Epithelial cell of alveolus of lung (primary cell): ENCODE data around the gene ATXN2L. TPM values are rescaled to one million over a fixed set of nuclear protein-coding genes. Genes with fewer than 3 reads are reported as not detected.

Experiments used
- total RNA-seq: library from RNA; depleted of rRNA; stranded (reverse); fragments of >200 nt; gene quantifications from 2 replicates; pipeline ENCODE4 v1.2.1, GENCODE V29; 2015

Gene ATXN2L, protein sequence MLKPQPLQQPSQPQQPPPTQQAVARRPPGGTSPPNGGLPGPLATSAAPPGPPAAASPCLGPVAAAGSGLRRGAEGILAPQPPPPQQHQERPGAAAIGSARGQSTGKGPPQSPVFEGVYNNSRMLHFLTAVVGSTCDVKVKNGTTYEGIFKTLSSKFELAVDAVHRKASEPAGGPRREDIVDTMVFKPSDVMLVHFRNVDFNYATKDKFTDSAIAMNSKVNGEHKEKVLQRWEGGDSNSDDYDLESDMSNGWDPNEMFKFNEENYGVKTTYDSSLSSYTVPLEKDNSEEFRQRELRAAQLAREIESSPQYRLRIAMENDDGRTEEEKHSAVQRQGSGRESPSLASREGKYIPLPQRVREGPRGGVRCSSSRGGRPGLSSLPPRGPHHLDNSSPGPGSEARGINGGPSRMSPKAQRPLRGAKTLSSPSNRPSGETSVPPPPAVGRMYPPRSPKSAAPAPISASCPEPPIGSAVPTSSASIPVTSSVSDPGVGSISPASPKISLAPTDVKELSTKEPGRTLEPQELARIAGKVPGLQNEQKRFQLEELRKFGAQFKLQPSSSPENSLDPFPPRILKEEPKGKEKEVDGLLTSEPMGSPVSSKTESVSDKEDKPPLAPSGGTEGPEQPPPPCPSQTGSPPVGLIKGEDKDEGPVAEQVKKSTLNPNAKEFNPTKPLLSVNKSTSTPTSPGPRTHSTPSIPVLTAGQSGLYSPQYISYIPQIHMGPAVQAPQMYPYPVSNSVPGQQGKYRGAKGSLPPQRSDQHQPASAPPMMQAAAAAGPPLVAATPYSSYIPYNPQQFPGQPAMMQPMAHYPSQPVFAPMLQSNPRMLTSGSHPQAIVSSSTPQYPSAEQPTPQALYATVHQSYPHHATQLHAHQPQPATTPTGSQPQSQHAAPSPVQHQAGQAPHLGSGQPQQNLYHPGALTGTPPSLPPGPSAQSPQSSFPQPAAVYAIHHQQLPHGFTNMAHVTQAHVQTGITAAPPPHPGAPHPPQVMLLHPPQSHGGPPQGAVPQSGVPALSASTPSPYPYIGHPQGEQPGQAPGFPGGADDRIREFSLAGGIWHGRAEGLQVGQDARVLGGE
- total RNA-seq = 79.3 and 130 TPM in 2 replicates

DNA sequence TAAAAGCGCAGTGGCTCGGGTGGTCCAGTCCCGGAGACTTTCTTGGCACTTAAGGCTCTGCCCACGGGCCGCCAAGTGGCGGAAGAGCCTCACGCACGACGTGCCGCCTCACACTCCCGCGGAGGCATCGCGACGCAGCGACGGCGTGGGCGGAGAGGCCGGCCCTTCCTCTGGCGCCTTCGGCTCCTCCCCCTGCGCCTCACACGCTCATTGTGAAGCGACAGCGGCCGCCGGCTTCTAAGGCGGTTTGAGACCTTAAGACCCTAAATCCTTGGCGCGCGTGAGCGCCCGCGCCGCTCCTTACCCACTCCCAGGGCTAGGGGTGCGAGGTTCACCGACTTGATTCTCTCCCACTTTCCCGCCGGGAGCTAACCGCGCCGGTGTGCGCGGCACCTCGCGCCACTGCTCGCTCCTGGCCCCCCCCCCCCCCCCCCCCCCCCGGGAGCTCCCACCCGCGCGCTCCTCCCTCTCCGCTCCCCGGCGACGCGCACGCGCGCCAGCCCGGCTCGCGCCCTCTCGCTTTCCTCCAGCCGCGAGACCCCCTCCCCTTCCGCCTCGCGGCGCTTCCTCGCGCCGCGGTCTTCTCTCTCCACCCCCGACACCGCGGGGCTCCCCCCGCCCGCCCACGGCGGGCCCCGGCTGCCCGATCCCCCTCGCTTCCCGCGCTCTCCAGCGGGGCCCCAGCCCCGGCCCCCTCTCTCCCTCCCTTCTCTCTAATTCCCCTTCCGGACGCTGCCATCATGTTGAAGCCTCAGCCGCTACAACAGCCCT is at the start of gene ATXN2L:
ATXN2L (plus strand) TSS at position 480 of the 771 bp plus-strand sequence; CDS start at position 741, 261 bp downstream.

DNA sequence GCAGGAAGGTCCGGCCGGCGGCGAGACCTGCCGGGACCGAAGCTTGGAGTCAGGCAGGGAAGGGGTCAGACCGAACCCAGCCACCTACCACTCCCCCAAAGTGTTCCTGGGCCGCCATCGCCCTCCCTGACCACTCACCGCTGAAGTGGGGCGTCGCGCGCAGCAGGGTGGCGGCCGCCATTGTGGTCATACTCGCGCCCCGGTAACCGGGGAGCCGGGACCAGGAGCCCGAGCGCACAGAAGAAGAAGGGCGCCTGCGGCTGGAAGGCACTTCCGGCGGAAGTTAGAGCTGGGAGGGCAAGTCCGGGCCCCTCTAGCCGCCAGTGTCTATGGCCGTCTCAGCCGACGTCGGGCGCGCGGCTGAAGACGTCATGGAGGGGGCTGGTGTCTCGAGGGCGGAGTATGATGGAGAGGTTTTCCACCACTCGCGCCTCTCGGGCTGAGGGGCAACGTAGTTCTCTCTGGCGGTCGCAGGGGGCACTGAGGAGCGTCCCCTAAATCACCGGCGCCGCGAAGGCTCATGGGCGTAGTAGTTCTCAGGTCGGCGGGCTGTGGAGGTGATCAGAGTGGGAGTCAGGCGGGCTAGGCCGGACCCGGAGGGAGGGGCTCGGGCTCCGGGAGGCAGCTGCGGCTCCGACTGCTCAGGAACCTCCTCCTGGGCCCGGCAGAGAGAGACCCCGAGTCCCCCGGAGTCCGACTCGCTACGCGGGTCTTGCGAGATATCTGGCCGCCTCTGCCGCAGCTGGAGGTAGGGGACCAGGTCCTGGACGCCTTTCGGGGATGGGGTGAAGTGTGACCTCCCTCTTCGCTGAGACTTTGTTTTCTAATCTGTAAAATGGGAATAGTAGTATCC is 23.5 kb downstream of the ATXN2L start, which contains the start of gene TUFM:
TUFM (minus strand) TSS at position 269 of the 853 bp plus-strand sequence; CDS start at position 190, 79 bp downstream.

DNA sequence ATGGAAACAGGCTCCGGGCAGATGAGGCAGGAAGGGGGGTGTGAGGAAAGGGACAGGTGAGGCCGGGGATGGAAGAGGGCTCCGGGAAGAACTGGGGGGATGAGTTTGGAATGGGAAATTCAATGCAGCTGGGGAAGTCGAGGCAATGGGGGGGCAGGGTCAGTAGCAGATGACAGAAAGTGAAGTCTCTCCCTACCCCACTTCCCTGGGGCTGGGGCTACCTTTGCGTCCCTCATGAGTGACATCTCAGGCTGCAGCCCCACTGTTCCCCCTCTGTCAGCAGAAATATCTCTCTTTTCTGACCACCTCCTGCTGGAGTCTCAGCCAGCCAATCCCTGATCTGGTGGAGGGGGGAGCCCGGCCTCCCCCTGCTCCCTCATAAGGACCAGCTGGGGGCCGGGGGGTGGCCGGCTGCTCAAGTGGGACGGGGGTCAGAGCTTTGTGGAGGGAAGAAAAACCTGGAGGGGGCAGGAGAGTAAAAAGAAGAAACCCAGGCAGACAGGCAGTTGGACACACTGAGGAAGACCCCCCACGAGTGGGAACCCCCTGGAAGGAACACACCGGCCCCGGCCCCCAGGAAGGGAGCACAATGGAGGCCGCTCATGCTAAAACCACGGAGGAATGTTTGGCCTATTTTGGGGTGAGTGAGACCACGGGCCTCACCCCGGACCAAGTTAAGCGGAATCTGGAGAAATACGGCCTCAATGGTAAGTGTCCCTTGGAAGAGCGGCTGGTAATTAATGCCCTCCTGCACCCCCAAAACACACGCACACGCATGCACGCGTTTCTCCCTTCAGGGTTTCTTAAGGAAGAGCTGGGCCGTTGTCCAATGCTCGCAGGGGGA is 55.5 kb downstream of the ATXN2L start, which contains the start of gene ATP2A1:
ATP2A1 (plus strand) TSS at position 406 of the 844 bp plus-strand sequence; CDS start at position 590, 184 bp downstream.

Other genes with a start within 250 kb of the ATXN2L start
- 0.52 and 0.72 TPM in 2 replicates for gene SULT1A2, start 225.9 kb upstream of the ATXN2L start, total RNA-seq
- gene SULT1A1, start 213.0 kb upstream of the ATXN2L start, total RNA-seq = 0.96 and 3.6 TPM in 2 replicates
- gene NPIPB8, start 184.9 kb upstream of the ATXN2L start, total RNA-seq = not detected in 2 replicates
- 171 and 244 TPM in 2 replicates for gene EIF3C, start 111.5 kb upstream of the ATXN2L start, total RNA-seq
- 0.24 TPM in 1 of 2 replicates, not detected in the other for gene NPIPB9, start 71.2 kb upstream of the ATXN2L start, total RNA-seq
- gene TUFM, start 23.3 kb downstream of the ATXN2L start, total RNA-seq = 157 and 179 TPM in 2 replicates
- gene SH2B1, start 40.8 kb downstream of the ATXN2L start, total RNA-seq = 17.7 and 37.1 TPM in 2 replicates
- gene ATP2A1, start 55.5 kb downstream of the ATXN2L start, total RNA-seq = 0.65 and 2.2 TPM in 2 replicates
- gene RABEP2, start 102.2 kb downstream of the ATXN2L start, total RNA-seq = 17.8 and 18.2 TPM in 2 replicates
- gene CD19, start 109.0 kb downstream of the ATXN2L start, total RNA-seq = 0.26 TPM in 1 of 2 replicates, not detected in the other
- 9.8 and 19.2 TPM in 2 replicates for gene NFATC2IP, start 127.9 kb downstream of the ATXN2L start, total RNA-seq
- 41.9 and 49.6 TPM in 2 replicates for gene SPNS1, start 151.8 kb downstream of the ATXN2L start, total RNA-seq
- 1.4 and 1.7 TPM in 2 replicates for gene LAT, start 162.1 kb downstream of the ATXN2L start, total RNA-seq